OCI-LY7 (cell line): ENCODE results near the gene VPS35L.

Experiments
- CTCF ChIP-seq: fragments of 200-600 bp; sonication (generic); conservative IDR thresholded peaks from 2 replicates; pipeline ENCODE4 v1.5.1; 2014; ENCODE audit warnings: mild to moderate bottlenecking, antibody characterized with exemption, low read length, moderate library complexity, mixed read lengths
- EZH2phosphoT487 ChIP-seq: fragments of 200-600 bp; sonication (generic); IDR thresholded peaks from 2 replicates; pipeline ENCODE4 v1.6.1; 2018; ENCODE audit warnings: low read depth, borderline replicate concordance, mild to moderate bottlenecking, mixed run types, antibody characterized with exemption, low read length, moderate library complexity, mixed read lengths

GRCh38 chr16:19616241-19616640 lies 60.7 kb downstream of the VPS35L start:
- TF ChIP-seq CTCF (no peak), EZH2phosphoT487 (no peak)
